GM12801 (cell line): ENCODE data around the gene SP3.

Experiments used
- TF ChIP-seq, protein P1 (sequence below): IDR thresholded peaks from one replicate; pipeline ENCODE4 v1.5.1; 2011; ENCODE audit warnings: control low read depth; ENCODE audit not compliant: insufficient read length; ENCODE audit errors: extremely low read depth

SP3 gene

DNA sequence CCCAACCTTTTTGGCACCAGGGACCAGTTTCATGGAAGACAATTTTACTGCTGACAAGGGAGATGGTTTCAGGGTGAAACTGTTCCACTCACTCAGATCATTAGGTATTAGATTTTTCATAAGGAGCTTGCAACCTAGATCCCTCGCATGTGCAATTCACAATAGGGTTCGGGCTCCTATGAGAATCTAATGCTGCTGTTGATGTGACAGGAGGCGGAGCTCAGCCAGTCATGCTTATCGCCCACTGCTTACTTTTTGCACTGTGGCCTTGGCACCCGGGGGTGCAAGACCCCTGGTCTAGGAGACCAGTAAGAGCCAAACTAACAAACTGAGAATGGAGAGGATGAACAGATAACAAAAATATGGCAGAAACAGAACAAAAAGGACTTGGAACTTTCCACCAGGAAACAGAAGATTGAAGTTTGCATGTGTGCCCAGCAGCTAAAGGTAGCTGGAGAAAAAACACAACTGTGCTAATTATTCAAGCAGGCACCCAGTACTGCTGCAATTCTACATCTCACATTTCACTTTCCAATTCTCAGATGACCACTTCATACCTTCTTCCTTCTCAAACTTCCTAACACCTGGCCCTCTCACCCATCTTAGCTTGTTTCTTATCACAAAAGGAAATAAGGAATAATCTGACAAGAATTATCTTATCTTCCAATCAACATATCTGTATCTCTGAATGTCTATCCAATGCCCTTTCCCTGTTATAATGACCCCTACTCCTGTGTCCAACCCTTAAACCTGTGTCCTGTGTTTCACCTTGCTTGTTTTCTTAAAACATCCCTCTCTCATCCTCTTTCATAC is 24.8 kb downstream of the SP3 start:
- TF ChIP-seq, protein P1, sequence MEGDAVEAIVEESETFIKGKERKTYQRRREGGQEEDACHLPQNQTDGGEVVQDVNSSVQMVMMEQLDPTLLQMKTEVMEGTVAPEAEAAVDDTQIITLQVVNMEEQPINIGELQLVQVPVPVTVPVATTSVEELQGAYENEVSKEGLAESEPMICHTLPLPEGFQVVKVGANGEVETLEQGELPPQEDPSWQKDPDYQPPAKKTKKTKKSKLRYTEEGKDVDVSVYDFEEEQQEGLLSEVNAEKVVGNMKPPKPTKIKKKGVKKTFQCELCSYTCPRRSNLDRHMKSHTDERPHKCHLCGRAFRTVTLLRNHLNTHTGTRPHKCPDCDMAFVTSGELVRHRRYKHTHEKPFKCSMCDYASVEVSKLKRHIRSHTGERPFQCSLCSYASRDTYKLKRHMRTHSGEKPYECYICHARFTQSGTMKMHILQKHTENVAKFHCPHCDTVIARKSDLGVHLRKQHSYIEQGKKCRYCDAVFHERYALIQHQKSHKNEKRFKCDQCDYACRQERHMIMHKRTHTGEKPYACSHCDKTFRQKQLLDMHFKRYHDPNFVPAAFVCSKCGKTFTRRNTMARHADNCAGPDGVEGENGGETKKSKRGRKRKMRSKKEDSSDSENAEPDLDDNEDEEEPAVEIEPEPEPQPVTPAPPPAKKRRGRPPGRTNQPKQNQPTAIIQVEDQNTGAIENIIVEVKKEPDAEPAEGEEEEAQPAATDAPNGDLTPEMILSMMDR: no peak

DNA sequence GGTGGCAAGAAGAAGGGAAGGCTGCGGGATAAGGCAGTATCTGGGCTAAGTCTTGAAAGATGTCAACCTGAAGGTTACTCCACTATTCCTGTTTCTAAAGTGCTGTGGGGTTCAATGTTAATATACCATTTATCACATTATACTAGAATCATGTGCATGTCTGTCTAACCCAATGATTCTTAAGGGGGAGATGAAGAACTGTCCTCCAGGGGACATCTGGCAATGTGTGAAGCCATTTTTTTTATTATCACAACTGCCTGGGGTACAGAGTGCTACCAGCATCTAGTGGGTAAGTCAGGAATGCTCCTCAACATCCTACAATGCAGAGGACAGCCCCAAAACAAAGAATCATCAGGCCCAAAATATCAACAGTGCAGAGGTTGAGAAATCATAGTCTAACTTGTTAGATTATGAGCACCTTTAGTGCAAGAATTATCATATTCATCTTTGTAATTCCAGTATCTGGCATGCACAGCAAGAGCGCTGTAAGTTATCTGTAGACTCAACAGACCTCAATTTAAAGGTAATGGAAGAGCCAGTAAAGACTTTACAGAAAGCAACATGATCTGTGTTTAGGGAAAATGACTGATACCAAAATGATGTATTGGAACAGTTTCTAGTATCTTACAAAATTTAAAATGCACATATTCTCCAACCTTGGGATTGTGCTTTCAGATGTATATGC is 26.3 kb downstream of the SP3 start:
- TF ChIP-seq, protein P1: no peak

DNA sequence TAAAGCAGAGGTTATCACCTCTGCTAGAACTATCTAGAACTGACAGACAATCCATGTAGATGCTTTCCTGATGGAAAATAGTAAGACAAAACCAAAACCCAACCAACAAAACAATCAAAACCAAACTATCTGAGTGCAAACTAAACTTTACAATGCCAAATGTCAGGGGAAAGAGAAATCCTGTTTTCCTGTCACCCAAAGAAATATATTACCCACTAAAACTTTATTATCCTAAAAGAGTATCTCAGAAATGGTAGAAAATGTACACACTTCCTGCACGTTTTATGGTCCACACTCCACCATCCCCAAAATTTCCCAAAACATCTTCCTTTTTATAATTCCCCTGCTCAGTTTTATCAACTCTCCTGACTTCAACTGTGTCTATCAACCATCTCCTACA is 29.9 kb downstream of the SP3 start:
- TF ChIP-seq, protein P1: no peak

DNA sequence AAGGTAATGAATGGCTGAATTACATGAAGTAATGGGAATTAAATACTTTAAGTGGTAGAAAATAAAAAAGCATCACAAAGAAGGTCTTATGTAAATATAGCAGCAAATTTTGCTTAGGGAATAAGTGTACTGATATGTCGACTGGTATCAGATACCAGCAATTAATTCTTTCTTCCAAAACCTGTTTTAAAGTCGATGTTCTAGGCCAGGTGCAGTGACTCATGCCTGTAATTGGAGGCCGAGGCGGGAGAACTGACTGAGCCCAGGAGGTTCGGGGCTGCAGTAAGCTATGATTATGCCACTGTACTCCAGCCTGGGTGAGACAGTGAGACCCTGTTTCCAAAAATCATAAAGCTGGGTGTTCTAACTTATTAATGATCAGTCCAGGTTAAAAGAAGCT is 30.3 kb downstream of the SP3 start:
- TF ChIP-seq, protein P1: no peak

DNA sequence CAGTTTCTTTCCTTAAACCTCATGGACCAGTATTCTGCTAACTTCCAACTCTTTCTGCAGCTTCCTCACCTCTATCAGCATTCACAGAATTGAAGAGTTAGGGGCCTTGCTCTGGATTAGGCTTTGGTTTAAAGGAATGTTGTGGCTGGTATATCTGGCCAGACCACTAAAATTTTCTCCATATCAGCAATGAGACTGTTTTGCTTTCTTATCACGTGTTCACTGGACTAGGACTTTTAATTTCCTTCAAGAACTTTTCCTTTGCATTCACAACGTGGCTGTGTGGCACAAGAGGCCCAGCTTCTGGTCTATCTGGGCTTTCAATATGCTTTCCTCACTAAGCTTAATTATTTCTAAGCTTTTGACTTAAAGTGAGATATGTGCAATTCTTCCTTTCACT is 33.4 kb downstream of the SP3 start:
- TF ChIP-seq, protein P1: no peak

DNA sequence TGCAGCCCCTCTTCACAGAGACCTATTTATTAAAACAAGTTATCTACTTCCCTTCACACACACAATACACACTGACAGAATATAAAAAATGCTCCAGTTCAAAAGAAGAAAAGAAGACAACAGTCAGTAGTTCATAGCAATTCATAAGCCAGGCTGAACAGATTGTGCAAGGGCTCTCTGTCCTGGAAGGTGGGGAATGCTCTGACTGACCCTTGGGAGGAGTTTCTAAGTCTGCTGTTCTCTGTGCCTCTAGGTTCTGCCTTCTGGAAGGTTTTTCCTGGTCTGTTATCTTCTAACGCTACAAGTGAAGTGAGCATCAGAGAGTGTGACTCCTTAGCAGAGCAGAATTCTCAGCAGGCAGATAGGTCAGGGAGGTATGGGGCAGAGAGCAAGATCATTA is 35.7 kb downstream of the SP3 start:
- TF ChIP-seq, protein P1: no peak

DNA sequence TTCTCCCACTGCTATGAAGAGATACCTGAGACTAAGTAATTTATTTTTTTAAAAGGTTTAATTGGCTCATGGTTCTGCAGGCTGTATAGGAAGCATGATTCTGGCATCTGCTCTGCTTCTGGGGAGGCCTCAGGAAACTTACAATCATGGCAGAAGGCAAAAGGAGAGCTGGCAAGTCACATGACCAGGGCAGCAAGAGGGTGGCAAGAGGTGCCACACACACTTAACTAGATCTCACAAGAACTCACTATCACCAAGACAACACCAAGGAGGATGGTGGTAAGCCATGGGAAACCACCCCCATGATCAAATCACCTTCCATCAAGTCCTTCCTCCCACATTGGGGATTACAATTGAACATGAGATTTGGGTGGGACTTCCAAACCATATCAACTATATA is 38.3 kb downstream of the SP3 start:
- TF ChIP-seq, protein P1: no peak
